SH-SY5Y (cell line): ENCODE measurements around the gene CACNA2D1.

ENCODE experiments used
- GATA2 ChIP-seq: IDR thresholded peaks from 2 replicates; pipeline ENCODE4 v1.6.1; 2011; ENCODE audit warnings: mild to moderate bottlenecking, low read depth, low read length
- GATA3 ChIP-seq: IDR thresholded peaks from 2 replicates; pipeline ENCODE4 v1.6.1; 2011; ENCODE audit warnings: low read depth, mild to moderate bottlenecking, low read length, moderate library complexity

DNA sequence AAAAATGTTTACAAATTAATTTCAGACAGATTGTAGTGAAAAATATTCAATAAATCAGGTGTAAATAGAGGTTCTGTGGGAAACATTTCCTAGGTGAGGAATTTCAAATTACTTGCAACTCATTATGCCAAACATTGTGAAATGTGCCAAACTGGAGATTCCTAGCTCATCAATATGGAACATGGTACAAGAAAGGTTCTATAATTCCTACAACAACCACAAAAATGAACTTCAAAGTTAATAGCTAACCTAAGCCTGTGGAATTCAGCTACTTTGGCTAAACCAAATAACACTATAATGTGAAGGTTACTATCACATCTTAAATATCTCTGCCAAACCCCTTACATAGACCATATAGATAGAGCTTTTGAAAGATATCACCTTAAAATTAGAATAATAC, 450.4 kb downstream of the CACNA2D1 start:
- no peak for TF ChIP-seq GATA3
- no peak for TF ChIP-seq GATA2
